GM12864 (cell line): ENCODE data around the gene KYAT1.

Experiments used
- DNase-seq: peaks from one replicate; pipeline ENCODE4 v3.0.0-alpha.2; 2011; ENCODE audit warnings: low read depth
- H3K4me3 ChIP-seq: 2 replicates; pipeline ENCODE4 v1.5.1; 2011; ENCODE audit warnings: mild to moderate bottlenecking, low read depth, low read length, control low read depth
- CTCF ChIP-seq: IDR thresholded peaks from 2 replicates; pipeline ENCODE4 v1.5.1; 2011; ENCODE audit warnings: low read depth, mild to moderate bottlenecking, moderate library complexity, low read length, control low read depth, inconsistent platforms; ENCODE audit errors: missing control alignments

Gene KYAT1

GRCh38 chr9:128881884-128882676 lies at the start of gene KYAT1, which contains the start of gene LRRC8A:
KYAT1 (minus strand) TSS chr9:128881950; CDS start chr9:128845405, 36,545 bp downstream.
LRRC8A (plus strand) TSS chr9:128882133; CDS start chr9:128907165, 25,032 bp downstream.
- peak within 1 kb of the TSS; percentile 61 for H3K4me3 ChIP-seq
- TF ChIP-seq CTCF, result no peak
- peak; percentile 92 for DNase-seq

GRCh38 chr9:128929560-128929959 lies 47.8 kb upstream of the KYAT1 start:
- no peak for DNase-seq
- H3K4me3 ChIP-seq, result no peak overlapping the region
- TF ChIP-seq CTCF, result no peak

GRCh38 chr9:128928624-128929023 lies 46.9 kb upstream of the KYAT1 start:
- no peak overlapping the region for H3K4me3 ChIP-seq
- DNase-seq, result no peak
- TF ChIP-seq CTCF, result no peak

GRCh38 chr9:128927731-128928411 lies 46.1 kb upstream of the KYAT1 start:
- H3K4me3 ChIP-seq, result no peak overlapping the region
- TF ChIP-seq CTCF, result peak; percentile 89
- no peak for DNase-seq

- DNase-seq, result no peak
- H3K4me3 ChIP-seq, result no peak overlapping the region
- no peak for TF ChIP-seq CTCF
Measured at GRCh38 chr9:128923493-128923883, 41.7 kb upstream of the KYAT1 start.

GRCh38 chr9:128921881-128922763 lies 40.4 kb upstream of the KYAT1 start:
- no peak for DNase-seq
- no peak overlapping the region for H3K4me3 ChIP-seq
- no peak for TF ChIP-seq CTCF
